NB4 (cell line): ENCODE data around the gene HRNR.
"Not testable (repeated sequence)": the region's sequence is repeated elsewhere in the genome, so short reads cannot be mapped to it uniquely, and the experiment has no call there.

Source experiments
- DNase-seq: peaks from one replicate; pipeline ENCODE4 v3.0.0; 2010; ENCODE audit warnings: low read depth
- H3K4me3 ChIP-seq: one replicate; pipeline ENCODE4 v1.5.1; 2011; ENCODE audit warnings: mild to moderate bottlenecking, low read depth, low read length, moderate library complexity
- CTCF ChIP-seq: IDR thresholded peaks from one replicate; pipeline ENCODE4 v1.5.1; 2012; ENCODE audit warnings: low read depth, low read length
- MAX ChIP-seq: IDR thresholded peaks from 2 replicates; pipeline ENCODE4 v1.6.1; 2011; ENCODE audit warnings: low read depth, low read length
- MYC ChIP-seq: IDR thresholded peaks from 2 replicates; pipeline ENCODE4 v1.6.1; 2011; ENCODE audit warnings: low read depth, low read length
- POLR2A ChIP-seq: IDR thresholded peaks from 2 replicates; pipeline ENCODE4 v1.6.1; 2011; ENCODE audit warnings: mild to moderate bottlenecking; ENCODE audit not compliant: insufficient read length; ENCODE audit errors: extremely low read depth

The HRNR gene

GRCh38 chr1:152218762-152219436 lies 5.1 kb downstream of the HRNR start:
- no peak for TF ChIP-seq CTCF
- TF ChIP-seq MAX: no peak
- TF ChIP-seq POLR2A: no peak
- no peak for TF ChIP-seq MYC
- H3K4me3 ChIP-seq: no peak overlapping the region
- no peak for DNase-seq

- H3K4me3 ChIP-seq, DNase-seq: not testable (repeated sequence)
Observed at GRCh38 chr1:152215604-152216003, 8.4 kb downstream of the HRNR start.

- not testable (repeated sequence) for H3K4me3 ChIP-seq, DNase-seq
Observed at GRCh38 chr1:152214911-152215310, 9.1 kb downstream of the HRNR start.

- no peak overlapping the region for H3K4me3 ChIP-seq
- TF ChIP-seq MYC: no peak
- no peak for TF ChIP-seq CTCF
- no peak for TF ChIP-seq POLR2A
- no peak for TF ChIP-seq MAX
- no peak for DNase-seq
Observed at GRCh38 chr1:152198982-152199381, 25.0 kb downstream of the HRNR start.

- no peak for TF ChIP-seq MAX
- TF ChIP-seq CTCF: no peak
- TF ChIP-seq POLR2A: no peak
- TF ChIP-seq MYC: no peak
- DNase-seq: no peak
- H3K4me3 ChIP-seq: no peak overlapping the region
Observed at GRCh38 chr1:152197361-152197941, 26.5 kb downstream of the HRNR start.

- no peak overlapping the region for H3K4me3 ChIP-seq
- TF ChIP-seq MYC: no peak
- no peak for TF ChIP-seq CTCF
- TF ChIP-seq POLR2A: no peak
- DNase-seq: no peak
Observed at GRCh38 chr1:152191711-152192110, 32.3 kb downstream of the HRNR start.

GRCh38 chr1:152191260-152191659 lies 32.7 kb downstream of the HRNR start:
- no peak for DNase-seq
- TF ChIP-seq CTCF: no peak
- no peak for TF ChIP-seq MAX
- TF ChIP-seq MYC: no peak
- TF ChIP-seq POLR2A: no peak
- no peak overlapping the region for H3K4me3 ChIP-seq
